HS-5 (cell line): ENCODE measurements around the gene INTS4.
"Not testable (repeated sequence)": the region's sequence is repeated elsewhere in the genome, so short reads cannot be mapped to it uniquely, and the experiment has no call there.

Experiments used
- DNase-seq: peaks from one replicate; pipeline ENCODE4 v3.0.0-alpha.2; 2012; ENCODE audit warnings: low read depth

The INTS4 gene

GRCh38 chr11:78023426-78023825 is 29.0 kb upstream of the INTS4 start:
- DNase-seq = no peak

- DNase-seq = no peak
These were observed 28.2 kb upstream of the INTS4 start, which contains the start of gene KCTD14 for GRCh38 chr11:78022397-78023396. TSS of gene KCTD14 (minus strand) at chr11:78023276. CDS start at chr11:78023249, 27 bp downstream.

DNA sequence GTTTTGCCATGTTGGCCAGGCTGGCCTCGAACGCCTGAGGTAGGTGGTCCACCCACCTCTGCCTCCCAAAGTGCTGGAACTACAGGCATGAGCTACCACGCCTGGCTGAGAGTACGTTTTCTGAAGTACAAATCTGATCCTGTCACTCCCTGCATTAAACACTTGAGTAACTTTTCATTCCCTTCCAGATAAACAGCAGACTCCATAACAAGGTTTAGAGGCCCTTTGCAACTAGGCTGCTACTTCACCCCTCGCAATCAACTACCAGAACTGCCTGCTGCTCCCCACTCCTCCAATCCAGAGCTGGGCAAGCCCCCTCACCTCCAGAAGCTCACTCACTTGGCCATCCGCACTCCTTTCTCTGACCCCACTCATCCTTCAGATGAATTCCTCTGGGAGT is 27.1 kb upstream of the INTS4 start:
- DNase-seq = no peak

DNA sequence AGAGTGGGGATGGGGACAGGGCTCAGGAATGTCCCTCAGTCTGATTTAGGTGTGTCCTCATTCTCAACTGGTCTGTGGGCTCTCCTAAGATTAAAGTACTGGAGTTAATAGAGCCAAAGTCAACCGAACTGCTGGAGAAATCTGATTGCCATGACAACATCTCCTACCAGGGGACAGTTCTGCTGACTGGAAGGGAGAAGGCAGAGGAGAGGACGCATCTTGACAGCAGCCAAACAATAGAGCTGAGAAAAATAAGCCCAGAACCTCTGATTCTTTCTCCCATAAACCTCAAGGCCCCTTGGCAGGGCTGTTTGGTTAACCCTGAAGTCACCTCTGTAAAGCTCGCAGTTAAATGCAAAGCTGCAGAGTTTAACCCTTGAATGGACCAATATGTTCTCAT is 25.8 kb upstream of the INTS4 start:
- no peak for DNase-seq

DNA sequence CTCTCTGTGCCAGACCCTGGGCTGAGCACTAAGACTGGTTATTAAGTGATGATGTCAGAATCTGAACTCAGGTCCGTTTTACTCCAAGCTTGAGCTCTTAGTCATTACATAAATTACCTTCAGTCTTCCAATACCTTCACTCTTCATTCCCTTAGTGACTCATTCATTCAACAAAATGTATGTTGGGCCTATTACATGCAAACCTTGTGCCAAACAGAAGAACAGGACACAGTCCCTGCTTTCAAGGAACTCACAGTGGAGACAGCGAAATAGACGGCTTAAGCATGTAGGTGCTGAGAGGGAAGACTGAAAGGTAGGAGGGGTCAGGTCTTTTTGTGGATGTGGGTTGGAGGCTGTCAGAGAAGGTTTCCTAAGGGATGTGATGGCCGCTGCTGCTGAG is 25.3 kb upstream of the INTS4 start:
- no peak for DNase-seq

DNA sequence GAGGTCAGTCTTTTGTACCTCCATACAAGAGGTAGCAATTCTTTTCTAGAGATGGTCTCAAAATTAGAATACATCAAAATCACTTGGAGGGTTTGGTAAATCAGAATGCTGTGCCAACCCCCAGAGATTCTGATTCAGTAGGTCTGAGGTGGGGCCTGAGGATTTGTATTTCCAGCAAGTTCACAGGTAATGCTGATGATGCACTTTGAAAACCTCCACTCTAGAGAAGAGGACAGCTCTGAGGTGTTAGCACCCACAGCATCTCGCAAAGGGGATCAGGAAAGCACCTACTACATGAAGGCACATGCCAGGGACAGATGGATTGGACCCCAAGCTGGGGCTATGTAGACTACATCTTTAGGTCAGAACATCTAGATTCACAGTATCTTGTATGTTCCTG is 21.4 kb upstream of the INTS4 start:
- no peak for DNase-seq

GRCh38 chr11:78014937-78015520 is 20.6 kb upstream of the INTS4 start:
- DNase-seq = not testable (repeated sequence)

DNA sequence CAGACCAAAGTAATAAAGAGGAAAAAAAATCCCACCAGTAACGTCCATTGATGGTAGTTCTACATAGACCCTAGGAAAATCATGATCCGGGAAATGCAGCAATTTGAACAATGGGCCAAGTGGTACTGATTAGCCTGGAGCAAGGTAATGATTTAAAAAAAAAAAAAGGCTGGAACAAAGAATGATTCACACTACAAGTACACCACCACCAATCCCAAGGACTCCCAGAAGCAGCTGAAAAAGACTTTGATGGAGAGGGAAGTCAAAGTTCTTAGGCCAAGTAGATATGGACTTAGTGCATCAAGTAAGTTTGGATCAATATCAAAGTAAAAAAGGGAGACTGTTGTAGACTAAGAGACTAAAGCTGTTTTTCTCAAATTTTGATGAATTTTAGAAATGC is 16.8 kb upstream of the INTS4 start:
- no peak for DNase-seq

GRCh38 chr11:78010755-78011154 is 16.3 kb upstream of the INTS4 start:
- no peak for DNase-seq

DNA sequence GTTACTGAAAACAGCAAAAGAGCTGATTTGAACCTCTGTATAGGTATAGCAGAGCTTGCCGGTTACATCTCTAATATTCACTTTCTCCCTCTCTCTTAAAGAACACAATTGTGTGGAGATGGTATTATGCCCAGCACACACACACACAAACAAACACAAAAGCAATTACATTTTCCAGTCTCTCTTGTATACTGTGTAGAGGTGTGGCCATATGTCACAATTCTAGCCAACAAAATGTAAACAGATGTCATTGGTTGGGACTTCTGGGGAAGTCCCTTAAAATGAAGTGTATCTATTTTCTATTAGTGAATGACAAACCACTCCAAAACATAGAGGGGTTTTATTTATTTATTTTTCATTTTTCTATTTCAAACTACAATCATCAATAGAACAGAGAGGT is 15.8 kb upstream of the INTS4 start:
- no peak for DNase-seq

DNA sequence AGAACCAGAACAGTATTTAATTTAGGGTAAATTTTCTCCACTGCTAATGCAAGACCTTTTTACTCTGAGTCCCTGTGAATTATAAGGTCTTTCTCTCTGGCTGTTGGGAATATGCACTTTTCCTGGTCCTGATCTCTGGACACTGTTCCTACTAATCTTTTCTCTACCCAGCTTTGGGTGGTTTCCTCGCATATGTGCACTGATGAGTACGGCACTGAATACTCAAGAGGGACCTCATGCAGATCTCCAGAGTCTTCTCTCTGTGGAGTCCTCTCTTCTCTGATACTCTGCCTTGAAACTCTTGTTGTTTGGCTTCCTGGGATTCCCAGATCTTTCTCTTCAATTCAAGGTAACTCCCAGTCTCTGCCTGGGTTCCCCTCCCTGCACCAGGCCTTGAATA is 14.6 kb upstream of the INTS4 start:
- DNase-seq = no peak

DNA sequence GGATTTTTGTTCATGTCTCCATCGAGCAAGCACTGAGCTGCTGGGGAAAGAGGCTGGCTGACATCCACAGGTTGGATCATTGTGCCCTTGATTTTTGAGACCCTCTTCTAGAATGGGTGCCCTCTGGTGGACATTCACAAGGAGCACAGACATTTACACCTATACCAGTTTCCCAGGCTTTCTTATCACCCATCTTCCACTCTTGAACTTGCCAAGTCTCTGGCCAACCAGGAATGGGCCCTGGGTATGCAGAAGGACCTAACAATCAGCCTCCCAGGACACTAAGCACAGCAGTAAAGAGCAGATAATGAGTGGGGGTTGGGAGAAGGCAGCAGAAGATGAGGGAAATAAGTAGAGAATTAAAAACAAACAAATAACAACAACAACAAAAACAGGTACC is 5.7 kb upstream of the INTS4 start:
- peak; percentile 36 for DNase-seq

DNA sequence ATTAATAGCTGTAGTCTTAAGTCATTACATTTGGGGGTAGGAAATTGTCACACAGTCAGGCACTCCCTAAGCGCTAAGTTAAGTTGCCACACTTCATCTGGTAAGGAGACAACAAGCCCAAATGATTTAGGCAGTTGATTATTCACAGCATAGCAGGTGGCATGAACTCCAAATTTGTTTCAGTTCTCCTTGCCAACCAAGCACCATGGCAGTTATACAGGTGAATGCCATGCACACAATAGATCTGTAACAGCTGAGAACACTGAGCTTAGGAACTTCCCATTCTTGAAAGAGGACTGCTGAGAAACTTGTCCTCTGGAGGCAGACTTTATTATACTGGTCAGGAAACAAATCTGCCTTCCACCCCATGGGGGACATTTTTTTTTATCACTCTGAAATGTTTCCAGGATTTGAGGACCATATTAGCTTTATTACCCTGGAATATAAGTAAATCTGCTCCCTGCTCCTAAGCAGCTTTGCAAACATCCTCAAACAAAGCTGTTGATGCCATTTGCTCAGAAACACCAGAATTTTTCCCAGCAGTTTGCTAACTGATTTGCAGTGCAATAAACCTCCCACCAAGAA is 5.1 kb upstream of the INTS4 start:
- no peak for DNase-seq

GRCh38 chr11:77993902-77994301 is 566 bp downstream of the INTS4 start:
- no peak for DNase-seq

- DNase-seq = no peak
These were observed 3.5 kb downstream of the INTS4 start for GRCh38 chr11:77990981-77991380.

DNA sequence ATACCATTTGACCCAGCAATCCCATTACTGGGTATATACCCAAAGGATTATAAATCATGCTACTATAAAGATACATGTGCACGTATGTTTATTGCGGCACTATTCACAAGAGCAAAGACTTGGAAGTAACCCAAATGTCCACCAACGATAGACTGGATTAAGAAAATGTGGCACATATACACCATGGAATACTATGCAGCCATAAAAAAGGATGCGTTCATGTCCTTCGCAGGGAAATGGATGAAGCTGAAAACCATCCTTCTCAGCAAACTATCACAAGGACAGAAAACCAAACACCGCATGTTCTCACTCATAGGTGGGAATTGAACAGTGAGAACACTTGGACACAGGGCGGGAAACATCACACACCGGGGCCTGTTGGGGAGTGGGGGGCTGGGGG is 8.0 kb downstream of the INTS4 start:
- not testable (repeated sequence) for DNase-seq

GRCh38 chr11:77981346-77981947 is 13.0 kb downstream of the INTS4 start:
- no peak for DNase-seq

GRCh38 chr11:77968337-77968736 is 26.1 kb downstream of the INTS4 start:
- no peak for DNase-seq

- no peak for DNase-seq
These were observed 26.7 kb downstream of the INTS4 start for GRCh38 chr11:77967753-77968152.

- DNase-seq = no peak
These were observed 27.3 kb downstream of the INTS4 start for GRCh38 chr11:77967121-77967520.

DNA sequence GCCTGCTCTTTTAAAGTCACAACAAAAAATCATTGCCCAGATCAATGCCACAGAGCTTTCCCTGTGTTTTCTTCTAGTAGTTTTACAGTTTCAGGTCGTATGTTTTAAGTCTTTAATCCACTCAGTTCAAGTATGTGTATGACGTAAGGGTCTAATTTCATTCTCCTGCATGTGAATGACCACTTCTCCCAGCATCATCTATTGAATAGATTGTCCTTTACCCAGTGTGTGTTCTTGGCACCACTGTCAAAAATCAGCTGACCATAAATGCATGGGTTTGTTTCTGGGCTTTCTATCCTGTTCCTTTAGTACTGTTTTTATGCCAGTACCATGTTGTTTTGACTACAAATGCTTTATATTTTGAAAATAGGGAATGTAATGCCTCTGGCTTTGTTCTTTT is 28.1 kb downstream of the INTS4 start:
- DNase-seq = no peak

DNA sequence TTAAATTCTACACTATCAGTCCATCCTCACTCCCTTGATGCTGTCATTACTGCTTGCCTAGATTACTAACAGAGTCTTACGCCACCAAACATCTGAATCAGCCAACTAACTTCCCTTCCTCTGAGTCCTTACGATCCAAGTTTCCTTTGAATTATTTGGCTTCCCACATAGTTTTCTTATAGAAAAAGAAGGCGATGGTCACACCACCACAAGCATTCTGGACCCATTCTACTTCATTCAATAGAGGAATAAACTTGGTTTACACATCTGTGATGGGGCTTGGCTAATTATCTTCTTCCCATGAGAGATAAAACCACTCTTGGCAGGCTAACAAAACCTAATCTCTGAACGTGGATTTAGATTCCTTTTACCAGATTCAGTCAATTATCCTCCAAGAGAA is 35.0 kb downstream of the INTS4 start:
- peak; percentile 11 for DNase-seq
